Mesenchymal stem cell (in vitro differentiated cells and primary cell): ENCODE data around the gene CD177.
"Not testable (repeated sequence)": the region's sequence is repeated elsewhere in the genome, so short reads cannot be mapped to it uniquely, and the experiment has no call there.

ENCODE experiments used
- DNase-seq: peaks from one replicate; pipeline ENCODE4 v3.0.0-alpha.2; 2013
- H2AFZ ChIP-seq: one replicate; pipeline ENCODE4 v1.6.1; 2013; ENCODE audit warnings: low read depth, mild to moderate bottlenecking, control low read depth, inconsistent platforms, low read length, moderate library complexity
- H2AK5ac ChIP-seq: 2 replicates; pipeline ENCODE4 v1.6.1; 2013; ENCODE audit warnings: low read length, moderate library complexity, mild to moderate bottlenecking, inconsistent platforms; ENCODE audit not compliant: severe bottlenecking
- H2BK120ac ChIP-seq: one replicate; pipeline ENCODE4 v1.6.1; 2013; ENCODE audit warnings: low read depth, mild to moderate bottlenecking, inconsistent platforms, low read length, moderate library complexity
- H2BK12ac ChIP-seq, 2 experiments: one replicate each; pipeline ENCODE4 v1.6.1; 2013; ENCODE audit warnings: inconsistent platforms in 2 of 2, low read length in 2 of 2, mild to moderate bottlenecking in 2 of 2, moderate library complexity in 2 of 2, control low read depth in 1 of 2
- H2BK15ac ChIP-seq: one replicate; pipeline ENCODE4 v1.6.1; 2013; ENCODE audit warnings: mild to moderate bottlenecking, low read depth, inconsistent platforms; ENCODE audit not compliant: poor library complexity, severe bottlenecking
- H2BK5ac ChIP-seq: 2 replicates; pipeline ENCODE4 v1.6.1; 2013; ENCODE audit warnings: low read depth, mild to moderate bottlenecking, low read length, control low read depth, inconsistent platforms; ENCODE audit not compliant: poor library complexity, severe bottlenecking
- H3K14ac ChIP-seq, 2 experiments: one replicate each; pipeline ENCODE4 v1.6.1; 2013; ENCODE audit warnings: inconsistent platforms in 2 of 2, low read length in 2 of 2, control low read depth in 1 of 2, mild to moderate bottlenecking in 1 of 2, moderate library complexity in 1 of 2
- H3K18ac ChIP-seq, 2 experiments: one replicate each; pipeline ENCODE4 v1.6.1; 2013; ENCODE audit warnings: inconsistent platforms in 2 of 2, low read length in 2 of 2, control low read depth in 1 of 2, low read depth in 1 of 2, mild to moderate bottlenecking in 1 of 2
- H3K23ac ChIP-seq, 2 experiments: one replicate each; pipeline ENCODE4 v1.6.1; 2013; ENCODE audit warnings: inconsistent platforms in 2 of 2, low read length in 2 of 2, mild to moderate bottlenecking in 2 of 2, moderate library complexity in 2 of 2, control low read depth in 1 of 2
- H3K27ac ChIP-seq: 2 replicates; pipeline ENCODE4 v1.5.1; 2013; ENCODE audit warnings: mild to moderate bottlenecking, moderate library complexity, low read length, control low read depth, inconsistent platforms; ENCODE audit not compliant: poor library complexity, severe bottlenecking
- H3K27me3 ChIP-seq, 2 experiments: 2 replicates each; pipeline versions ENCODE4 v1.6.1 to v1.7.0; 2013; ENCODE audit warnings: low read length in 2 of 2, mild to moderate bottlenecking in 2 of 2, moderate library complexity in 2 of 2, control low read depth in 1 of 2, inconsistent platforms in 1 of 2; ENCODE audit not compliant: control insufficient read depth in 1 of 2, insufficient read depth in 1 of 2
- H3K36me3 ChIP-seq, 2 experiments: 2 replicates each; pipeline versions ENCODE4 v1.6.1 to v1.7.0; 2013; ENCODE audit warnings: low read length in 2 of 2, control low read depth in 1 of 2, inconsistent platforms in 1 of 2, low read depth in 1 of 2, mild to moderate bottlenecking in 1 of 2; ENCODE audit not compliant: insufficient read depth in 2 of 2, control insufficient read depth in 1 of 2
- H3K4ac ChIP-seq, 2 experiments: one replicate each; pipeline ENCODE4 v1.6.1; 2013; ENCODE audit warnings: inconsistent platforms in 2 of 2, low read length in 2 of 2, mild to moderate bottlenecking in 2 of 2, moderate library complexity in 2 of 2, control low read depth in 1 of 2, low read depth in 1 of 2
- H3K4me1 ChIP-seq: 2 replicates; pipeline ENCODE4 v1.6.1; 2013; ENCODE audit warnings: low read depth, low read length, control low read depth; ENCODE audit not compliant: control insufficient read depth, insufficient read depth
- H3K4me2 ChIP-seq: 2 replicates; pipeline ENCODE4 v1.6.1; 2013; ENCODE audit warnings: low read length, mild to moderate bottlenecking, inconsistent platforms; ENCODE audit not compliant: poor library complexity, severe bottlenecking
- H3K4me3 ChIP-seq, 2 experiments: 2 replicates each; pipeline versions ENCODE4 v1.5.1 to v1.7.0; 2013; ENCODE audit warnings: low read length in 2 of 2, mild to moderate bottlenecking in 2 of 2, control low read depth in 1 of 2, low read depth in 1 of 2; ENCODE audit not compliant: insufficient read depth in 1 of 2
- H3K79me1 ChIP-seq: replicated peaks from 2 replicates; pipeline ENCODE4 v1.6.1; 2013; ENCODE audit warnings: mild to moderate bottlenecking, control low read depth, low read length, inconsistent platforms; ENCODE audit not compliant: poor library complexity, severe bottlenecking
- H3K9ac ChIP-seq: 2 replicates; pipeline ENCODE4 v1.7.0; 2013; ENCODE audit warnings: mild to moderate bottlenecking, low read length, moderate library complexity
- H3K9me3 ChIP-seq: 2 replicates; pipeline ENCODE4 v1.7.0; 2013; ENCODE audit warnings: mild to moderate bottlenecking, low read length; ENCODE audit not compliant: control insufficient read depth
- H4K8ac ChIP-seq: one replicate; pipeline ENCODE4 v1.6.1; 2013; ENCODE audit warnings: inconsistent platforms, mild to moderate bottlenecking, low read length, moderate library complexity
- H4K91ac ChIP-seq: one replicate; pipeline ENCODE4 v1.6.1; 2013; ENCODE audit warnings: mild to moderate bottlenecking, low read length, inconsistent platforms
- WGBS: methylation state at CpG from one replicate; pipeline ENCODE4 v1.1.7; 2013; ENCODE audit warnings: mixed read lengths; 5-methylcytosine and 5-hydroxymethylcytosine counted together

Gene CD177

DNA sequence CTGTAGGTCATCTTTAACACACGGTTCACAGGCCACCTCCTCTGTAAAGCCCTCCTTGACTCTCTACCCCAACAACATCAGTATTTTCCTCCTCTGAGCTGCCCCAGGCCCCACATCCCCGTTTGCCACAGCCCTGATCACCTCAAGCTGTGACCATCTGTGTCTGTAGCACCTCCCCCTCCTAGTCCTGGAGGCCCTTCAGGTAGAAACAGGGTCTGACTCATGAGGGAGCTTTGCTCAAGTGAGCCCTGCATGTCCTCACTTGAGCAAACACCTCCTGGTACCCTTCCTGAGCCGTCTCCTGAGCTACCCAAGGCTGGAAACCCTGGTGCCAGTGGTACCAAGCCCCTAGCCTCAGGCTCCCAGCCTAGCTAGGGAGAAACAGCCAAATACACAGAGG lies 24.1 kb downstream of the CD177 start:
- H4K8ac ChIP-seq, H2BK12ac ChIP-seq, DNase-seq, H2AFZ ChIP-seq, H2BK15ac ChIP-seq, H2BK120ac ChIP-seq, H3K4me3 ChIP-seq, H3K9me3 ChIP-seq, H3K23ac ChIP-seq, H2BK5ac ChIP-seq, H3K4ac ChIP-seq, H3K4me2 ChIP-seq, H3K79me1 ChIP-seq, H3K14ac ChIP-seq, H3K36me3 ChIP-seq, H3K9ac ChIP-seq, H2AK5ac ChIP-seq, H3K18ac ChIP-seq, H3K27ac ChIP-seq, H3K4me1 ChIP-seq, H4K91ac ChIP-seq: not testable (repeated sequence)
- H3K27me3 ChIP-seq = peaks cover 0 to 10% of the 10 kb centered on the region in 2 experiments
- WGBS = no CpG with 5 or more reads among the region's 3 CpGs

DNA sequence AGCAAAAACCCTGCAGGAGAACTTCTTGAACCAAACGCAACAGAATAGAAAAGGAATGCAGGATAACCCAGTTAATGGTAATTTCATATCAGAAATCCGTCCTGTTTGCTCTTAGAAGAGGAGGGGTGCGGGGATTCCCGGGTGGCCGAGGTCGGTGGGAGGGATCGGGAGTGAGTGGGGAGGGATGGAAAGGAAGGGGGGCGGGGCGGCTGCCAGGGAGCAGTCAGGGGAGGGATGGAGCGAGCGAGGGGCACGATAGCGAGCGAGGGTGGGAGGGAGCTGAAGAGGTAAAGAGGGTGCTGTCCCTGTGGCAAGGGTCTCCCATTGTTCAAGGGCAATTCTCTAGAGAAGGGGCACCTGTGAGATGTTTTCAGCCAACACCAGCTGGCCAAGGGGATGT lies 26.5 kb downstream of the CD177 start:
- H3K23ac ChIP-seq = no peak overlapping the region
- no peak overlapping the region for H3K18ac ChIP-seq
- 53% methylated on average over 14 of the region's 14 CpGs for WGBS
- no peak overlapping the region for H2AK5ac ChIP-seq
- no peak overlapping the region for H3K9ac ChIP-seq
- DNase-seq = no peak
- H3K36me3 ChIP-seq = no peaks in the 10 kb centered on the region
- H3K14ac ChIP-seq = no peak overlapping the region
- no peak overlapping the region for H2BK120ac ChIP-seq
- H3K4me3 ChIP-seq = no peak overlapping the region
- H3K9me3 ChIP-seq = no peaks in the 10 kb centered on the region
- H3K4ac ChIP-seq = no peak overlapping the region
- H3K4me2 ChIP-seq = no peak overlapping the region
- no peaks in the 10 kb centered on the region for H3K4me1 ChIP-seq
- H3K27me3 ChIP-seq = peaks cover 0 to 10% of the 10 kb centered on the region in 2 experiments
- H4K91ac ChIP-seq = no peak overlapping the region
- no peak overlapping the region for H2BK15ac ChIP-seq
- H4K8ac ChIP-seq = no peak overlapping the region
- no peak overlapping the region for H2BK12ac ChIP-seq
- no peaks in the 10 kb centered on the region for H3K79me1 ChIP-seq
- H3K27ac ChIP-seq = no peak overlapping the region
- H2AFZ ChIP-seq = no peak overlapping the region
- H2BK5ac ChIP-seq = no peak overlapping the region

DNA sequence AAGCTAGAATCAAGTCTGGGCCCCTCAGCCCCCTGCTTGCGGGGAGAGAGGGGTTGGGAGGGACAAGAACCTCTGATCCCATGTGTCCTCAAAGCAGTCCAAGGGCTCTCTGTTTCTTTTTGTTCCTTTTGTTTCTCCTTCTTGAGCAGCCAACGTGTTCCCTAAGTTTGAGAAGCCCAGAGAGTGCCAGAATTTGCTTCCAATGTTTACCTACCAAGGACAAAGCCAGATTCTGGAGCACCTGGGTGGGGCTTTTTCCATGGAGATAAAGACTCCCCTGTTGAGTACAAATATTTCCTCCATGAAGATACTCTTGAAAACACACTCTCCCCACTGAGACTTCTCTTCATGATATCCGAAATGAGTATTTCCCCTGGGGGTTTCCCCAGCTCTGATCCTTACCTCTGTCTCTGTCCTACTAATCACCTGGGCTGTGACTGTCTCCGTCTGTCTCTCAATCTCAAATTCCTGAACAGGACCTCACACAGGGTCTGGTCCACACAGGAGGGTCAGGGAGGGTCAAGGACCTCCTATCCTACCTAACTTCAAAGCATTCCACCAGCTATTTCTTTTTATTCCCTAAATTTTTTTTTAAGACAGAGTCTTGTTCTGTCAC lies 27.4 kb downstream of the CD177 start:
- H4K8ac ChIP-seq = no peak overlapping the region
- H3K4me1 ChIP-seq = no peaks in the 10 kb centered on the region
- no peak for DNase-seq
- H3K36me3 ChIP-seq = no peaks in the 10 kb centered on the region
- no peak overlapping the region for H2BK15ac ChIP-seq
- no peak overlapping the region for H3K9ac ChIP-seq
- H3K27ac ChIP-seq = no peak overlapping the region
- no peak overlapping the region for H4K91ac ChIP-seq
- H3K9me3 ChIP-seq = no peaks in the 10 kb centered on the region
- no peaks in the 10 kb centered on the region for H3K79me1 ChIP-seq
- WGBS = 19% methylated on average over 4 of the region's 4 CpGs
- no peak overlapping the region for H2BK12ac ChIP-seq
- H2AK5ac ChIP-seq = no peak overlapping the region
- H2BK5ac ChIP-seq = no peak overlapping the region
- H3K4ac ChIP-seq = no peak overlapping the region
- H3K27me3 ChIP-seq = peaks cover 0 to 10% of the 10 kb centered on the region in 2 experiments
- H3K14ac ChIP-seq = no peak overlapping the region
- H3K18ac ChIP-seq = no peak overlapping the region
- H3K23ac ChIP-seq = no peak overlapping the region
- no peak overlapping the region for H2BK120ac ChIP-seq
- no peak overlapping the region for H3K4me2 ChIP-seq
- H3K4me3 ChIP-seq = no peak overlapping the region
- H2AFZ ChIP-seq = no peak overlapping the region

DNA sequence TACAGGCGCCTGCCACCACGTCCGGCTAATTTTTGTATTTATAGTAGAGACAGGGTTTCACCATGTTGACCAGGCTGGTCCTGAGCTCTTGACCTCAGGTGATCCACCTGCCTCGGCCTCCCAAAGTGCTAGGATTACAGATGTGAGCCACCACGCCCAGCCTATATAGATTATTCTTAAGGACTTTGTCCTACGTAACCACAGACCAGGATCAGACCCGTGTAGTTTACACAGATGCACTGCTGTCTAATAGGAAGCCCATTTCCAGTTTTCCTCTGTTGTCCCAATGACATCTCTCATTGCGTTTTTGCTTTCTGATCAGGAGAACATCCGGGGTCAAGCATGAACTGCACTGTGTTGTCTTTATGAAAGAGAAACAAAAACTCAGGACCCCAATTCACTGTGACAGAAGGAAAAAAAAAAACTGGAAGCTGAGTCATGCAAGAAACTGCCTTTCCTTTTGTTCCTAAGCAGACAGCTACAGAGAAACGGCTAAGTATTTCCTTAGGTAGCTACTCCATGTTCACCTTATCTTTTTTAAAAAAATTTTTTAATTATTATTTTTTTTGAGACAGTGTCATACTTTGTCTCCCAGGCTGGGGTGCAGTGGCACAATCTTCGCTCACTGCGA lies 29.2 kb downstream of the CD177 start:
- not testable (repeated sequence) for H2BK12ac ChIP-seq, H4K91ac ChIP-seq, DNase-seq, H2BK15ac ChIP-seq, H4K8ac ChIP-seq, H3K27ac ChIP-seq, H2BK120ac ChIP-seq, H3K9ac ChIP-seq, H3K9me3 ChIP-seq, H2AK5ac ChIP-seq, H3K18ac ChIP-seq, H3K4me2 ChIP-seq, H3K79me1 ChIP-seq, H3K4me3 ChIP-seq, H3K36me3 ChIP-seq, H3K4me1 ChIP-seq, H2AFZ ChIP-seq, H2BK5ac ChIP-seq, H3K4ac ChIP-seq, H3K23ac ChIP-seq, H3K14ac ChIP-seq
- WGBS = 71% methylated on average over 8 of the region's 12 CpGs
- peaks cover 0 to 10% of the 10 kb centered on the region in 2 experiments for H3K27me3 ChIP-seq
